ENCODE data around the gene OR1Q1. TPM values are rescaled to one million over a fixed set of nuclear protein-coding genes. Genes with fewer than 3 reads are reported as not detected.

The OR1Q1 gene
- total RNA-seq (2013) = not detected
- not detected for polyA plus RNA-seq
- not detected in 2 replicates for polyA minus RNA-seq
- total RNA-seq = 0 to 0.15 (median 0) reads per million in 11 experiments

DNA sequence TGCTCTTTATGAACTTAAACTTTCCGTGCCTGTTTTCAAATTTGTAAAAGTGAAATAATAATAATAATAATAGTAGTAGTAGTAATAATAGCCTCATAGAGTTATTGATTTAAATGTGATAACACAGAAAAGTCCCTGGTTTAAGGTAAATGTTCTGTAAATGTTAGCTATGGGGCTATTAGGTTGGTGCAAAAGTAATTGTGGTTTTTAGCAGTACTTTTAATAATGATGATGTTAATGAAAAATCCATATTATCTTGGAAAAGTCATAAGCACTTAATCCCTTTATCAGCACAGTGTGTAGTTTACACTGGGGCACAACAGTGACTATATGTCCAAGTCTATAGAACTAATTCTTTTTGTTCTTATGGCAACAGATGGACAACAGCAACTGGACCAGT lies at the start of gene OR1Q1:
OR1Q1 (plus strand) TSS at position 377 of the 400 bp plus-strand sequence; CDS start at position 377, 0 bp downstream.
- Histone ChIP-seq H3K9me3 (replicated peaks in 1 of 2; ENCODE audit: control insufficient read depth in 1 of 2, insufficient read depth in 1 of 2, low read length in 2 of 2) (peaks cover 0 to 7% of the 10 kb centered on the region in 2 donors), H3K27ac (ENCODE audit: low read depth in 1 of 2, low read length in 2 of 2) (no peak within 1 kb of the TSS), H3K4me2 (replicated peaks; ENCODE audit: extremely low read depth, low read length, poor library complexity, severe bottlenecking) (no peak within 1 kb of the TSS), H3K4me3 (replicated peaks in 1 of 3; ENCODE audit: low read depth in 2 of 3, low read length in 3 of 3) (no peak within 1 kb of the TSS), H3K36me3 (replicated peaks in 1 of 2; ENCODE audit: control insufficient read depth in 1 of 2, insufficient read depth in 2 of 2, low read length in 2 of 2) (no peaks in the 10 kb centered on the region), H4K20me1 (ENCODE audit: insufficient read depth, low read length) (no peaks in the 10 kb centered on the region), H2AFZ (ENCODE audit: insufficient read depth, low read depth, low read length, poor library complexity, severe bottlenecking) (no peak within 1 kb of the TSS), H3K27me3 (ENCODE audit: control insufficient read depth in 2 of 2, insufficient read depth in 2 of 2, low read length in 2 of 2) (no peaks in the 10 kb centered on the region), H3K4me1 (ENCODE audit: control insufficient read depth in 1 of 2, insufficient read depth in 2 of 2, low read length in 2 of 2) (no peaks in the 10 kb centered on the region), H3K9ac (ENCODE audit: insufficient read depth, low read length, poor library complexity, severe bottlenecking) (no peak within 1 kb of the TSS), H3K79me2 (ENCODE audit: insufficient read depth, low read length) (no peaks in the 10 kb centered on the region)
- no peaks in the 10 kb centered on the region for H3K4me1 Mint-ChIP-seq
- peaks cover 0 to 4% (median 0%) of the 10 kb centered on the region in 3 donors for H3K27me3 Mint-ChIP-seq (ENCODE audit: low read depth in 3 of 3)
- peaks cover 0 to 6% (median 0%) of the 10 kb centered on the region in 7 donors for H3K9me3 Mint-ChIP-seq
- H3K36me3 Mint-ChIP-seq = no peaks in the 10 kb centered on the region
- H3K27ac Mint-ChIP-seq = no peak within 1 kb of the TSS
- intact Hi-C loops (cut with micrococcal nuclease) = no loop called here
- no CpG with 5 or more reads among the region's 1 CpG for WGBS (ENCODE audit: insufficient coverage)
- no peak within 1 kb of the TSS for H3K4me3 Mint-ChIP-seq
- DNase-seq = no peak
- no peak for TF ChIP-seq CTCF (IDR thresholded peaks at IDR 0.05)

DNA sequence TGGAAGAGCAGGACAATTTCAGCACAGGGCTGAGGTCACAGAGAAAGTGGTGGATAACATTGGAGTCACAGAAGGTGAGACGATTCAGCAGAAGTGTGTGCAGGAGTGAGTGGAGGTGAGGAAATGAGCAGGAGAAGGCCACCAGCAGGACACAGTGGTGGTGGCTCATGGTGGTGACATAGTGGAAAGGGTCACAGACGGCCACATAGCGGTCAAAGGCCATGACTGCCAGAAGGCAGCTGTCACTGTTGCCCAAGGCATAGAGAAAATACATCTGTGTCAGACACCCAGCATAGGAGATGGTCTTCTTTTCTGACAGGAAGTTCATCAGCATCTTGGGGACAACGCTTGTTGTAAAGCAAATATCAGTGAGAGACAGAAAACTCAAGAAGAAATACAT lies 46.6 kb upstream of the OR1Q1 start:
- no peak overlapping the region for H3K27ac Mint-ChIP-seq
- H3K79me2 ChIP-seq (ENCODE audit: insufficient read depth, low read length) = no peaks in the 10 kb centered on the region
- no peaks in the 10 kb centered on the region for H3K4me1 Mint-ChIP-seq

More for the DNA sequence above, 46.6 kb upstream of the OR1Q1 start:
- no peak overlapping the region for H3K4me2 ChIP-seq (replicated peaks; ENCODE audit: extremely low read depth, low read length, poor library complexity, severe bottlenecking)
- no peaks in the 10 kb centered on the region for H3K36me3 ChIP-seq (replicated peaks in 1 of 2; ENCODE audit: control insufficient read depth in 1 of 2, insufficient read depth in 2 of 2, low read length in 2 of 2)
- no peak for DNase-seq
- intact Hi-C loops (cut with micrococcal nuclease) = no loop called here
- no peak overlapping the region for H3K27ac ChIP-seq (ENCODE audit: low read depth in 1 of 2, low read length in 2 of 2)
- H3K4me3 ChIP-seq (replicated peaks in 1 of 3; ENCODE audit: low read depth in 2 of 3, low read length in 3 of 3) = no peak overlapping the region
- no peaks in the 10 kb centered on the region for H3K4me1 ChIP-seq (ENCODE audit: control insufficient read depth in 1 of 2, insufficient read depth in 2 of 2, low read length in 2 of 2)
- no peaks in the 10 kb centered on the region for H4K20me1 ChIP-seq (ENCODE audit: insufficient read depth, low read length)
- H3K9me3 ChIP-seq (replicated peaks in 1 of 2; ENCODE audit: control insufficient read depth in 1 of 2, insufficient read depth in 1 of 2, low read length in 2 of 2) = no peaks in the 10 kb centered on the region
- Mint-ChIP-seq H3K9me3 (peaks cover 1 to 10% (median 5%) of the 10 kb centered on the region in 7 donors), H3K4me3 (no peak overlapping the region), H3K36me3 (no peaks in the 10 kb centered on the region), H3K27me3 (ENCODE audit: low read depth in 3 of 3) (peaks cover 0 to 4% (median 0%) of the 10 kb centered on the region in 3 donors)
- WGBS (ENCODE audit: insufficient coverage) = 91% methylated on average over 4 of the region's 4 CpGs
- no peak overlapping the region for H3K9ac ChIP-seq (ENCODE audit: insufficient read depth, low read length, poor library complexity, severe bottlenecking)
- TF ChIP-seq CTCF (IDR thresholded peaks at IDR 0.05) = no peak
- no peak overlapping the region for H2AFZ ChIP-seq (ENCODE audit: insufficient read depth, low read depth, low read length, poor library complexity, severe bottlenecking)
- no peaks in the 10 kb centered on the region for H3K27me3 ChIP-seq (ENCODE audit: control insufficient read depth in 2 of 2, insufficient read depth in 2 of 2, low read length in 2 of 2)

Data from CD14-positive monocyte (primary cell).